ENCODE data around the gene PPP3CA. TPM values are rescaled to one million over a fixed set of nuclear protein-coding genes. Genes with fewer than 3 reads are reported as not detected.
A peak's percentile ranks its signal among the peaks of the same experiment; 100 is the strongest.

PPP3CA gene
- total and polyA plus RNA-seq, 2 of the 13 experiments (the other 11 are each of a cell fraction or from before 2014, with no cell fraction given) = 4.8 to 13.2 TPM

- TF ChIP-seq, protein P1, sequence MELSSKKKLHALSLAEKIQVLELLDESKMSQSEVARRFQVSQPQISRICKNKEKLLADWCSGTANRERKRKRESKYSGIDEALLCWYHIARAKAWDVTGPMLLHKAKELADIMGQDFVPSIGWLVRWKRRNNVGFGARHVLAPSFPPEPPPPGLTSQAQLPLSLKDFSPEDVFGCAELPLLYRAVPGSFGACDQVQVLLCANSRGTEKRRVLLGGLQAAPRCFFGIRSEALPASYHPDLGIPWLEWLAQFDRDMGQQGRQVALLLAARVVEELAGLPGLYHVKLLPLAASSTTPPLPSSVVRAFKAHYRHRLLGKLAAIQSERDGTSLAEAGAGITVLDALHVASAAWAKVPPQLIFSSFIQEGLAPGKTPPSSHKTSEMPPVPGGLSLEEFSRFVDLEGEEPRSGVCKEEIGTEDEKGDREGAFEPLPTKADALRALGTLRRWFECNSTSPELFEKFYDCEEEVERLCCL (CRISPR knock-in tag; IDR thresholded peaks at IDR 0.05; ENCODE audit: borderline replicate concordance) = no peak
- no peak for TF ChIP-seq ZNF597 (CRISPR knock-in tag; IDR thresholded peaks at IDR 0.05)
- no peak for TF ChIP-seq RARG (CRISPR knock-in tag; IDR thresholded peaks at IDR 0.05; ENCODE audit: low read depth)
- TF ChIP-seq ATAD3A (CRISPR knock-in tag; IDR thresholded peaks at IDR 0.05) = no peak
- TF ChIP-seq, protein P2, sequence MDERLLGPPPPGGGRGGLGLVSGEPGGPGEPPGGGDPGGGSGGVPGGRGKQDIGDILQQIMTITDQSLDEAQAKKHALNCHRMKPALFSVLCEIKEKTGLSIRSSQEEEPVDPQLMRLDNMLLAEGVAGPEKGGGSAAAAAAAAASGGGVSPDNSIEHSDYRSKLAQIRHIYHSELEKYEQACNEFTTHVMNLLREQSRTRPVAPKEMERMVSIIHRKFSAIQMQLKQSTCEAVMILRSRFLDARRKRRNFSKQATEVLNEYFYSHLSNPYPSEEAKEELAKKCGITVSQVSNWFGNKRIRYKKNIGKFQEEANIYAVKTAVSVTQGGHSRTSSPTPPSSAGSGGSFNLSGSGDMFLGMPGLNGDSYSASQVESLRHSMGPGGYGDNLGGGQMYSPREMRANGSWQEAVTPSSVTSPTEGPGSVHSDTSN (CRISPR knock-in tag; IDR thresholded peaks at IDR 0.05) = no peak
- TF ChIP-seq ZNF281 (CRISPR knock-in tag; IDR thresholded peaks at IDR 0.05; ENCODE audit: borderline replicate concordance) = no peak
- no peak for TF ChIP-seq ZFP62 (CRISPR knock-in tag; IDR thresholded peaks at IDR 0.05)
- TF ChIP-seq, protein P3, sequence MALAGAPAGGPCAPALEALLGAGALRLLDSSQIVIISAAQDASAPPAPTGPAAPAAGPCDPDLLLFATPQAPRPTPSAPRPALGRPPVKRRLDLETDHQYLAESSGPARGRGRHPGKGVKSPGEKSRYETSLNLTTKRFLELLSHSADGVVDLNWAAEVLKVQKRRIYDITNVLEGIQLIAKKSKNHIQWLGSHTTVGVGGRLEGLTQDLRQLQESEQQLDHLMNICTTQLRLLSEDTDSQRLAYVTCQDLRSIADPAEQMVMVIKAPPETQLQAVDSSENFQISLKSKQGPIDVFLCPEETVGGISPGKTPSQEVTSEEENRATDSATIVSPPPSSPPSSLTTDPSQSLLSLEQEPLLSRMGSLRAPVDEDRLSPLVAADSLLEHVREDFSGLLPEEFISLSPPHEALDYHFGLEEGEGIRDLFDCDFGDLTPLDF (CRISPR knock-in tag; IDR thresholded peaks at IDR 0.05) = no peak
- TF ChIP-seq, protein P4, sequence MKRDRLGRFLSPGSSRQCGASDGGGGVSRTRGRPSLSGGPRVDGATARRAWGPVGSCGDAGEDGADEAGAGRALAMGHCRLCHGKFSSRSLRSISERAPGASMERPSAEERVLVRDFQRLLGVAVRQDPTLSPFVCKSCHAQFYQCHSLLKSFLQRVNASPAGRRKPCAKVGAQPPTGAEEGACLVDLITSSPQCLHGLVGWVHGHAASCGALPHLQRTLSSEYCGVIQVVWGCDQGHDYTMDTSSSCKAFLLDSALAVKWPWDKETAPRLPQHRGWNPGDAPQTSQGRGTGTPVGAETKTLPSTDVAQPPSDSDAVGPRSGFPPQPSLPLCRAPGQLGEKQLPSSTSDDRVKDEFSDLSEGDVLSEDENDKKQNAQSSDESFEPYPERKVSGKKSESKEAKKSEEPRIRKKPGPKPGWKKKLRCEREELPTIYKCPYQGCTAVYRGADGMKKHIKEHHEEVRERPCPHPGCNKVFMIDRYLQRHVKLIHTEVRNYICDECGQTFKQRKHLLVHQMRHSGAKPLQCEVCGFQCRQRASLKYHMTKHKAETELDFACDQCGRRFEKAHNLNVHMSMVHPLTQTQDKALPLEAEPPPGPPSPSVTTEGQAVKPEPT (CRISPR knock-in tag; IDR thresholded peaks at IDR 0.05; ENCODE audit: low read depth) = no peak
- TF ChIP-seq SUZ12 (IDR thresholded peaks at IDR 0.05; ENCODE audit: low read depth, low read length) = no peak
- TF ChIP-seq, protein P5, sequence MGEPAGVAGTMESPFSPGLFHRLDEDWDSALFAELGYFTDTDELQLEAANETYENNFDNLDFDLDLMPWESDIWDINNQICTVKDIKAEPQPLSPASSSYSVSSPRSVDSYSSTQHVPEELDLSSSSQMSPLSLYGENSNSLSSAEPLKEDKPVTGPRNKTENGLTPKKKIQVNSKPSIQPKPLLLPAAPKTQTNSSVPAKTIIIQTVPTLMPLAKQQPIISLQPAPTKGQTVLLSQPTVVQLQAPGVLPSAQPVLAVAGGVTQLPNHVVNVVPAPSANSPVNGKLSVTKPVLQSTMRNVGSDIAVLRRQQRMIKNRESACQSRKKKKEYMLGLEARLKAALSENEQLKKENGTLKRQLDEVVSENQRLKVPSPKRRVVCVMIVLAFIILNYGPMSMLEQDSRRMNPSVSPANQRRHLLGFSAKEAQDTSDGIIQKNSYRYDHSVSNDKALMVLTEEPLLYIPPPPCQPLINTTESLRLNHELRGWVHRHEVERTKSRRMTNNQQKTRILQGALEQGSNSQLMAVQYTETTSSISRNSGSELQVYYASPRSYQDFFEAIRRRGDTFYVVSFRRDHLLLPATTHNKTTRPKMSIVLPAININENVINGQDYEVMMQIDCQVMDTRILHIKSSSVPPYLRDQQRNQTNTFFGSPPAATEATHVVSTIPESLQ (CRISPR knock-in tag; conservative IDR thresholded peaks at IDR 0.05) = 0 out of 2 replicates have a peak, but pooled peaks have one; percentile 29
- peak; percentile 69; the same call in 1 of the 2 replicates for TF ChIP-seq ZKSCAN8 (CRISPR knock-in tag; IDR thresholded peaks at IDR 0.05; ENCODE audit: borderline replicate concordance)
- no peak for TF ChIP-seq CREB1 (IDR thresholded peaks at IDR 0.05)
- no peak for TF ChIP-seq CREB1 (CRISPR knock-in tag; IDR thresholded peaks at IDR 0.05)
Measured at GRCh38 chr4:101169044-101170014, 178.0 kb downstream of the PPP3CA start (continued).
